Ishikawa (cell line): Measurements from ENCODE around the gene KLF18.

Source experiments
- CEBPB ChIP-seq: IDR thresholded peaks from 2 replicates; pipeline ENCODE4 v1.6.1; 2012
- EP300 ChIP-seq: IDR thresholded peaks from 2 replicates; pipeline ENCODE4 v1.6.1; 2012; ENCODE audit warnings: borderline replicate concordance

DNA sequence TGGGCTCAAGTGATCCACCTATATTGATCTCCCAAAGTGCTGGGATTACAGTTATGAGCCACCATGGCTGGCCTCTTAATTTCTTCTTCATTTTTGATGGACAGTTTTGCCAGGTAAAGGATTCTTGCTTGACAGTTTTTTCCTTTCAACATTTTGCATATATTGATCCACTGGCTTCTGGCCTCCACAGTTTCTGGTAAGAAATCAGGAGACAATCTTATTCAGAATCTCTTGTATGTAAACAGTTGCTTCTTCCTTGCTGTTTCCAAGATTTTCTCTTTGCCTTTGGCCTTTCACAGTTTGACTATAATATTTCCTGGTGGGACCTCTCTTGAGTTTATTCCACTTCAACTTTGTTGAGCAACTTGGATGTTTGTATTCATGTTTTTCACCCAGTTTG lies 20.1 kb upstream of the KLF18 start:
- TF ChIP-seq CEBPB (no peak), EP300 (no peak)
